K562 (cell line): ENCODE results near the gene KCNK4. TPM values are rescaled to one million over a fixed set of nuclear protein-coding genes. Genes with fewer than 3 reads are reported as not detected.

ENCODE experiments used
- COPS2 ChIP-seq: fragments of 450-650 bp; conservative IDR thresholded peaks from 2 replicates; pipeline ENCODE4 v1.6.1; 2016; ENCODE audit warnings: mild to moderate bottlenecking, moderate library complexity
- ELF1 ChIP-seq: fragments of 200-800 bp; sonication (Bioruptor generic); IDR thresholded peaks from 2 replicates; pipeline ENCODE4 v1.6.1; 2016; ENCODE audit warnings: missing genetic modification characterization, missing compliant biosample characterization
- MCM7 ChIP-seq, 2 experiments: fragments of 450-650 bp; IDR thresholded peaks; 2 replicates each; pipeline ENCODE4 v1.6.1; 2016 to 2018
- NCOA1 ChIP-seq: fragments of 450-650 bp; IDR thresholded peaks from 2 replicates; pipeline ENCODE4 v1.6.1; 2016; ENCODE audit warnings: low read depth
- NELFE ChIP-seq: IDR thresholded peaks from 2 replicates; pipeline ENCODE4 v1.6.1; 2011; ENCODE audit warnings: mild to moderate bottlenecking; ENCODE audit not compliant: insufficient read depth, insufficient read length
- RBM34 ChIP-seq: fragments of 200-400 bp; formaldehyde crosslinking; IDR thresholded peaks from 2 replicates; pipeline ENCODE4 v1.6.1; 2018; ENCODE audit warnings: low read length, borderline replicate concordance; ENCODE audit not compliant: insufficient read depth
- TEAD2 ChIP-seq: fragments of 450-650 bp; IDR thresholded peaks from 2 replicates; pipeline ENCODE4 v1.6.1; 2016; ENCODE audit warnings: missing genetic modification characterization, control low read depth, missing compliant biosample characterization
- TRIM28 ChIP-seq: fragments of 450-650 bp; IDR thresholded peaks from 2 replicates; pipeline ENCODE4 v1.6.1; 2017
- ZFP30 ChIP-seq: fragments of 250-450 bp; sonication (Bioruptor Pico); IDR thresholded peaks from 2 replicates; pipeline ENCODE4 v1.8.0; 2022; ENCODE audit warnings: moderate library complexity, mild to moderate bottlenecking, inconsistent platforms, borderline replicate concordance
- ZFPM2 ChIP-seq: fragments of 250-450 bp; sonication (Bioruptor Pico); IDR thresholded peaks from 2 replicates; pipeline ENCODE4 v1.5.1; 2022; ENCODE audit warnings: mild to moderate bottlenecking
- ZNF239 ChIP-seq: fragments of 250-450 bp; sonication (Bioruptor Pico); IDR thresholded peaks from 2 replicates; pipeline ENCODE4 v1.4.0; 2020; ENCODE audit warnings: mild to moderate bottlenecking
- ZNF316 ChIP-seq: fragments of 450-650 bp; IDR thresholded peaks from 2 replicates; pipeline ENCODE4 v1.6.1; 2016
- ZNF57 ChIP-seq: fragments of 450-650 bp; formaldehyde crosslinking; IDR thresholded peaks from 2 replicates; pipeline ENCODE4 v1.4.0; 2020; ENCODE audit warnings: mild to moderate bottlenecking, moderate library complexity
- ZNF586 ChIP-seq: fragments of 450-650 bp; formaldehyde crosslinking; conservative IDR thresholded peaks from 2 replicates; pipeline ENCODE4 v1.4.0; 2020; ENCODE audit warnings: mild to moderate bottlenecking, moderate library complexity
- ZNF77 ChIP-seq: fragments of 250-450 bp; sonication (Bioruptor Pico); IDR thresholded peaks from 2 replicates; pipeline ENCODE4 v1.5.0; 2020
- polyA plus RNA-seq, 8 experiments: library from polyadenylated mRNA; depleted of rRNA in 4 of 8; stranded (reverse) in 5 of 8; unstranded in 3 of 8; fragments of >200 nt; fragmentation: Nextera tagmentation in 2 of 8; fragmentation: Illumina TruSeq in 1 of 8; extraction: Ambion mirVana in 2 of 8; extraction: Trizol in 1 of 8; gene quantifications; 2 replicates each; pipeline versions ENCODE4 v1.2.1 to v1.2.3, GENCODE V29; 2011 to 2014; ENCODE audit warnings: inconsistent platforms in 1 of 8, missing spikeins in 1 of 8
- total RNA-seq, 7 experiments: library from RNA; depleted of rRNA in 6 of 7; stranded (reverse); fragments of >200 nt in 6 of 7; fragmentation: Illumina TruSeq in 2 of 7; extraction: Trizol in 2 of 7; gene quantifications; 2 replicates each; pipeline versions ENCODE4 v1.2.1 to v1.2.3, GENCODE V29; 2011 to 2021; ENCODE audit warnings: low replicate concordance in 1 of 7
- TF ChIP-seq, protein P1 (sequence below): sonication (generic); formaldehyde crosslinking; IDR thresholded peaks from 2 replicates; pipeline ENCODE4 v1.8.0; 2022; ENCODE audit warnings: mild to moderate bottlenecking, missing genetic modification reagents
- TF ChIP-seq, protein P2 (sequence below), 2 experiments: fragments of 450-650 bp; IDR thresholded peaks; 2 replicates each; pipeline ENCODE4 v1.6.1; 2016
- TF ChIP-seq, protein P3 (sequence below): fragments of 250-450 bp; sonication (Bioruptor Pico); IDR thresholded peaks from 2 replicates; pipeline ENCODE4 v1.8.0; 2021; ENCODE audit warnings: mild to moderate bottlenecking, moderate library complexity
- TF ChIP-seq, protein P4 (sequence below), 2 experiments: IDR thresholded peaks in 1 of 2; conservative IDR thresholded peaks in 1 of 2; 2 replicates each; pipeline ENCODE4 v1.6.1; 2016; ENCODE audit warnings: low read depth in 2 of 2, mild to moderate bottlenecking in 1 of 2, missing compliant biosample characterization in 1 of 2, missing genetic modification characterization in 1 of 2, moderate library complexity in 1 of 2
- TF ChIP-seq, protein P5 (sequence below): fragments of 450-650 bp; IDR thresholded peaks from 2 replicates; pipeline ENCODE4 v1.6.1; 2016; ENCODE audit warnings: mild to moderate bottlenecking

The KCNK4 gene
- total and polyA plus RNA-seq, 9 of the 15 experiments (the other 6 are each of a cell fraction or from before 2014, with no cell fraction given) = not detected

DNA sequence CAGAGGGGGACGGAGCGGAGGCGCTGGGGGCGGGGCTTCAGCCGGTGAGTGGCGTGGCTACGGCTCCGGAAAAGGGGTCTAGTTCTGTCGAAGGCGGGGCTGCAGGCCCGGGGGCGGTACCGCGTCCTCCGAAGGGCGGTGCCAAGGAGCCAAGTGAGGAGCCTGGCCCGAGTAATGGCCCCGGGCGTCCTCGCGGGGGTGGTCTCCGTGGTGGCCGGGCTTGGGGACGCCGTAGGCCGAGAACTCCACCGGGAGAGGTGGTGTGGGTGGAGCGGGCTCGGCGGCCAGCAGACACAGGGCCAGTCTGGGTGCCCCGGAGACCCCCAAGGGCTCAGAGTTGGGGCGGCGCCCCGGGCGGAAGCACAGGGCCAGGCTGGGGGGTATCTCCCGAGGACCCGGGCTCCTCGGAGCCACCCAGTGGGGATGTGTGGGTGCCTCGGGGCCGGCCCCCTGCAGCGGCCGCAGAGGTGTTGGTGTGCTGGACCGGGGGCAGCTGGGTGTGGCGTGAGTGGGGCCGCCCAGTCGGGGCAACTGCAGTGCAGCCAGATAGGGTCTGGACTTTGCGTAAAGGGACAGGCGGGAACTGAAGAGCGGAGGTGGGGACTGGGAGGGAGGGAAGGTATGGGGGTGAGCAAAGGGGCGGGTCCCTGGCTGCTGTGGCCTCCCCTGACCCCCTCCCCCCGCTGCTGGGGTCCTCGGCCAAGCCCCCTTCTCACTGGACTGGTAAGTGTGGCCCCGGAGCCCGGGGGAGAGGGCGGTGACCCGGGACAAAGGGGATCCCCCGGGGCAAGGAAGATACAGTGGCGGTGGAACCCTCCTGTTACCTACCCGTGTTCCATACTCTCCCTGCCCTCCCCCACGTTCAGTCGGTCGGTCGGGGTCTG is 49.4 kb upstream of the KCNK4 start (continued):
- TF ChIP-seq RBM34 (no peak), ZFPM2 (CRISPR knock-in tag) (no peak), ZFP30 (CRISPR knock-in tag) (no peak), COPS2 (no peak), TEAD2 (tag) (no peak), ZNF316 (no peak), ZNF77 (no peak), NCOA1 (peak; percentile 79), ZNF586 (CRISPR knock-in tag) (no peak), ZNF239 (no peak), MCM7 (IDR thresholded peaks at IDR 0.05) (no peak), NELFE (no peak), ZNF57 (no peak), ELF1 (tag) (no peak), TRIM28 (no peak)
- TF ChIP-seq, protein P1, sequence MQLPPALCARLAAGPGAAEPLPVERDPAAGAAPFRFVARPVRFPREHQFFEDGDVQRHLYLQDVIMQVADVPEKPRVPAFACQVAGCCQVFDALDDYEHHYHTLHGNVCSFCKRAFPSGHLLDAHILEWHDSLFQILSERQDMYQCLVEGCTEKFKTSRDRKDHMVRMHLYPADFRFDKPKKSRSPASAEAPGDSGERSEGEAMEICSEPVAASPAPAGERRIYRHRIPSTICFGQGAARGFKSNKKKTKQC (CRISPR knock-in tag) = no peak
- TF ChIP-seq, protein P2, sequence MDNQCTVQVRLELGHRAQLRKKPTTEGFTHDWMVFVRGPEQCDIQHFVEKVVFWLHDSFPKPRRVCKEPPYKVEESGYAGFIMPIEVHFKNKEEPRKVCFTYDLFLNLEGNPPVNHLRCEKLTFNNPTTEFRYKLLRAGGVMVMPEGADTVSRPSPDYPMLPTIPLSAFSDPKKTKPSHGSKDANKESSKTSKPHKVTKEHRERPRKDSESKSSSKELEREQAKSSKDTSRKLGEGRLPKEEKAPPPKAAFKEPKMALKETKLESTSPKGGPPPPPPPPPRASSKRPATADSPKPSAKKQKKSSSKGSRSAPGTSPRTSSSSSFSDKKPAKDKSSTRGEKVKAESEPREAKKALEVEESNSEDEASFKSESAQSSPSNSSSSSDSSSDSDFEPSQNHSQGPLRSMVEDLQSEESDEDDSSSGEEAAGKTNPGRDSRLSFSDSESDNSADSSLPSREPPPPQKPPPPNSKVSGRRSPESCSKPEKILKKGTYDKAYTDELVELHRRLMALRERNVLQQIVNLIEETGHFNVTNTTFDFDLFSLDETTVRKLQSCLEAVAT (IDR thresholded peaks at IDR 0.05) = no peak
- TF ChIP-seq, protein P3, sequence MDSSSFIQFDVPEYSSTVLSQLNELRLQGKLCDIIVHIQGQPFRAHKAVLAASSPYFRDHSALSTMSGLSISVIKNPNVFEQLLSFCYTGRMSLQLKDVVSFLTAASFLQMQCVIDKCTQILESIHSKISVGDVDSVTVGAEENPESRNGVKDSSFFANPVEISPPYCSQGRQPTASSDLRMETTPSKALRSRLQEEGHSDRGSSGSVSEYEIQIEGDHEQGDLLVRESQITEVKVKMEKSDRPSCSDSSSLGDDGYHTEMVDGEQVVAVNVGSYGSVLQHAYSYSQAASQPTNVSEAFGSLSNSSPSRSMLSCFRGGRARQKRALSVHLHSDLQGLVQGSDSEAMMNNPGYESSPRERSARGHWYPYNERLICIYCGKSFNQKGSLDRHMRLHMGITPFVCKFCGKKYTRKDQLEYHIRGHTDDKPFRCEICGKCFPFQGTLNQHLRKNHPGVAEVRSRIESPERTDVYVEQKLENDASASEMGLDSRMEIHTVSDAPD (CRISPR knock-in tag) = no peak
- TF ChIP-seq, protein P4, sequence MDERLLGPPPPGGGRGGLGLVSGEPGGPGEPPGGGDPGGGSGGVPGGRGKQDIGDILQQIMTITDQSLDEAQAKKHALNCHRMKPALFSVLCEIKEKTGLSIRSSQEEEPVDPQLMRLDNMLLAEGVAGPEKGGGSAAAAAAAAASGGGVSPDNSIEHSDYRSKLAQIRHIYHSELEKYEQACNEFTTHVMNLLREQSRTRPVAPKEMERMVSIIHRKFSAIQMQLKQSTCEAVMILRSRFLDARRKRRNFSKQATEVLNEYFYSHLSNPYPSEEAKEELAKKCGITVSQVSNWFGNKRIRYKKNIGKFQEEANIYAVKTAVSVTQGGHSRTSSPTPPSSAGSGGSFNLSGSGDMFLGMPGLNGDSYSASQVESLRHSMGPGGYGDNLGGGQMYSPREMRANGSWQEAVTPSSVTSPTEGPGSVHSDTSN (CRISPR knock-in tag; IDR thresholded peaks at IDR 0.05; ENCODE audit: low read depth) = peak; percentile 82
- TF ChIP-seq, protein P4 (tag; conservative IDR thresholded peaks at IDR 0.05; ENCODE audit: low read depth) = peak; percentile 90
- TF ChIP-seq, protein P5, sequence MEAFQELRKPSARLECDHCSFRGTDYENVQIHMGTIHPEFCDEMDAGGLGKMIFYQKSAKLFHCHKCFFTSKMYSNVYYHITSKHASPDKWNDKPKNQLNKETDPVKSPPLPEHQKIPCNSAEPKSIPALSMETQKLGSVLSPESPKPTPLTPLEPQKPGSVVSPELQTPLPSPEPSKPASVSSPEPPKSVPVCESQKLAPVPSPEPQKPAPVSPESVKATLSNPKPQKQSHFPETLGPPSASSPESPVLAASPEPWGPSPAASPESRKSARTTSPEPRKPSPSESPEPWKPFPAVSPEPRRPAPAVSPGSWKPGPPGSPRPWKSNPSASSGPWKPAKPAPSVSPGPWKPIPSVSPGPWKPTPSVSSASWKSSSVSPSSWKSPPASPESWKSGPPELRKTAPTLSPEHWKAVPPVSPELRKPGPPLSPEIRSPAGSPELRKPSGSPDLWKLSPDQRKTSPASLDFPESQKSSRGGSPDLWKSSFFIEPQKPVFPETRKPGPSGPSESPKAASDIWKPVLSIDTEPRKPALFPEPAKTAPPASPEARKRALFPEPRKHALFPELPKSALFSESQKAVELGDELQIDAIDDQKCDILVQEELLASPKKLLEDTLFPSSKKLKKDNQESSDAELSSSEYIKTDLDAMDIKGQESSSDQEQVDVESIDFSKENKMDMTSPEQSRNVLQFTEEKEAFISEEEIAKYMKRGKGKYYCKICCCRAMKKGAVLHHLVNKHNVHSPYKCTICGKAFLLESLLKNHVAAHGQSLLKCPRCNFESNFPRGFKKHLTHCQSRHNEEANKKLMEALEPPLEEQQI = no peak
